Neuronal stem cell (in vitro differentiated cells): ENCODE data around the gene SLC6A18.

Experiments
- DNase-seq: peaks from one replicate; pipeline ENCODE4 v3.0.0-alpha.2; 2013; ENCODE audit warnings: low spot score
- H2AFZ ChIP-seq: one replicate; pipeline ENCODE4 v1.6.1; 2013; ENCODE audit warnings: mild to moderate bottlenecking, low read length, inconsistent platforms
- H2AK5ac ChIP-seq: 2 replicates; pipeline ENCODE4 v1.6.1; 2013; ENCODE audit warnings: low read depth, mild to moderate bottlenecking, inconsistent platforms, low read length, moderate library complexity, mixed read lengths
- H2BK120ac ChIP-seq: 2 replicates; pipeline ENCODE4 v1.6.1; 2013; ENCODE audit warnings: low read depth, mild to moderate bottlenecking, inconsistent platforms, low read length, moderate library complexity, mixed read lengths
- H2BK12ac ChIP-seq: one replicate; pipeline ENCODE4 v1.6.1; 2013; ENCODE audit warnings: low read length, inconsistent platforms
- H2BK15ac ChIP-seq: 2 replicates; pipeline ENCODE4 v1.6.1; 2013; ENCODE audit warnings: mild to moderate bottlenecking, low read length, inconsistent platforms, mixed read lengths
- H2BK5ac ChIP-seq: one replicate; pipeline ENCODE4 v1.6.1; 2013; ENCODE audit warnings: inconsistent platforms, mild to moderate bottlenecking, low read length, moderate library complexity
- H3K14ac ChIP-seq: one replicate; pipeline ENCODE4 v1.6.1; 2013; ENCODE audit warnings: low read length, inconsistent platforms
- H3K18ac ChIP-seq: 2 replicates; pipeline ENCODE4 v1.6.1; 2013; ENCODE audit warnings: low read length, inconsistent platforms
- H3K23ac ChIP-seq: 2 replicates; pipeline ENCODE4 v1.6.1; 2013; ENCODE audit warnings: low read depth, mild to moderate bottlenecking, mixed read lengths, low read length, inconsistent platforms; ENCODE audit not compliant: poor library complexity
- H3K27ac ChIP-seq: replicated peaks from 3 replicates; pipeline ENCODE4 v1.5.1; 2013; ENCODE audit warnings: low read length, inconsistent platforms
- H3K27me3 ChIP-seq, 3 experiments: 2 replicates each; pipeline ENCODE4 v1.6.1; 2013; ENCODE audit warnings: low read length in 3 of 3, mild to moderate bottlenecking in 2 of 3, inconsistent platforms in 1 of 3, low read depth in 1 of 3, mixed read lengths in 1 of 3, moderate library complexity in 1 of 3; ENCODE audit not compliant: control insufficient read depth in 3 of 3, insufficient read depth in 3 of 3
- H3K36me3 ChIP-seq, 2 donors: replicated peaks in 1 of 2; 2 replicates each; pipeline ENCODE4 v1.6.1; 2013; ENCODE audit warnings: low read length in 2 of 2; ENCODE audit not compliant: control insufficient read depth in 2 of 2, insufficient read depth in 2 of 2
- H3K4ac ChIP-seq: 2 replicates; pipeline ENCODE4 v1.6.1; 2013; ENCODE audit warnings: inconsistent platforms, mild to moderate bottlenecking, low read length, moderate library complexity
- H3K4me1 ChIP-seq, 2 donors: 1 replicate in 1 of 2; 2 replicates in 1 of 2; pipeline ENCODE4 v1.6.1; 2013; ENCODE audit warnings: low read length in 2 of 2, low read depth in 1 of 2; ENCODE audit not compliant: control insufficient read depth in 2 of 2, insufficient read depth in 1 of 2
- H3K4me2 ChIP-seq: one replicate; pipeline ENCODE4 v1.6.1; 2013; ENCODE audit warnings: mild to moderate bottlenecking, low read length, inconsistent platforms; ENCODE audit not compliant: insufficient read depth, poor library complexity, severe bottlenecking
- H3K4me3 ChIP-seq, 2 donors: 2 replicates each; pipeline ENCODE4 v1.5.1; 2013; ENCODE audit warnings: low read length in 2 of 2, mild to moderate bottlenecking in 2 of 2, inconsistent platforms in 1 of 2, moderate library complexity in 1 of 2
- H3K79me1 ChIP-seq: one replicate; pipeline ENCODE4 v1.6.1; 2013; ENCODE audit warnings: low read depth, mild to moderate bottlenecking, inconsistent platforms, low read length, moderate library complexity
- H3K9ac ChIP-seq: one replicate; pipeline ENCODE4 v1.6.1; 2013; ENCODE audit warnings: mild to moderate bottlenecking, low read depth, low read length, inconsistent platforms; ENCODE audit not compliant: poor library complexity
- H3K9me3 ChIP-seq, 2 donors: replicated peaks in 1 of 2; 2 replicates each; pipeline versions ENCODE3 to v1.6.1; 2013; ENCODE audit warnings: low read length in 2 of 2, mild to moderate bottlenecking in 2 of 2, inconsistent platforms in 1 of 2, low read depth in 1 of 2, mixed read lengths in 1 of 2, moderate library complexity in 1 of 2; ENCODE audit not compliant: control insufficient read depth in 2 of 2, insufficient read depth in 1 of 2
- H4K8ac ChIP-seq: one replicate; pipeline ENCODE4 v1.6.1; 2013; ENCODE audit warnings: low read depth, mild to moderate bottlenecking, inconsistent platforms, low read length, moderate library complexity
- H4K91ac ChIP-seq: one replicate; pipeline ENCODE4 v1.6.1; 2013; ENCODE audit warnings: low read length, low read depth, mild to moderate bottlenecking, inconsistent platforms; ENCODE audit not compliant: poor library complexity
- WGBS, 2 donors: extraction: QIAGEN DNeasy Blood & Tissue Kit; methylation state at CpG; one replicate each; pipeline ENCODE4 v1.1.7; 2013; ENCODE audit warnings: missing lambda C conversion rate in 2 of 2, mixed read lengths in 1 of 2; ENCODE audit not compliant: insufficient read length in 2 of 2, insufficient replicate concordance in 1 of 2; ENCODE audit errors: extremely low coverage in 2 of 2; 5-methylcytosine and 5-hydroxymethylcytosine counted together

Gene SLC6A18

DNA sequence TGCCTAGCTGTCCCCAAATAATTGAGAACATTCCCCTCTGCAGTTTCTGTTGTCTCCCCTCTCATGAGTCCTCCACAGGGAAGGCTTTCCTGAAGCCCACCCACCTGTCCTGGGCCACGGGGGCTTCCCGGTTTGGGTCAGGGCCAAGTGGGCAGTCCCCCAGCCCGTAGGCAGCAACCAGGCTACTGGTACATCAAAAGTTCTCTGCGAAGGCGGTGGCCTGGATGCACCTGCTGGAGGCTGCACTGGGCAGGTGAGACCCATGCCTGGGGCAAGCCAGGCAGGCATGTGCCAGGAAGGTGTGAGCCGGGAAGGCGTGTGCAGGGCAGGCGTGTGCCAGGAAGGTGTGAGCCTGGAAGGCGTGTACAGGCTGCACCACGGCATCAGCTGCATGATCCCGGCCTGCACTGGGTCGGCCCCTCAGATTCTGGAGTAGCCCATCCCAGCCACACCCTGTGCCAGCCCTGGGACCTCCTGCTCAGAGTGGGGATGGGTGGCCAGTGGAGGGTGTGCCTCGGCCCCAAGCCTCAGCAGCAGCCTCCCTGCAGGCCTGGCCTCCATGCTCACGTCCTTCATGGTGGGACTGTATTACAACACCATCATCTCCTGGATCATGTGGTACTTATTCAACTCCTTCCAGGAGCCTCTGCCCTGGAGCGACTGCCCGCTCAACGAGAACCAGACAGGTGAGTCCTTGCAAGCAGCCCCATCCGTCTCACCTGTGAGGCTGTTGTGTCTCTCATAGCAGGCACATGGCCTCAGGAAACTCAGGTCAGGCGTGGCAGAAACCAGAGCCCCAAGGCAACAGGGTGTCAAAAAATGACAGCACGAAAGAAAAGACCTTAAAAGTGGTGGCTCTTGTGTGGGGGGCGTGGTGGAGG is 15.0 kb upstream of the SLC6A18 start:
- Histone ChIP-seq H3K14ac (peak overlapping the region; percentile 91), H4K91ac (no peak overlapping the region), H2AK5ac (peak overlapping the region; percentile 24), H3K18ac (peak overlapping the region; percentile 83), H2BK12ac (no peak overlapping the region), H3K9me3 (peaks cover 0 to 4% of the 10 kb centered on the region in 2 donors), H3K4me3 (peak overlapping the region in 1 of 2 donors; percentile 51), H3K4me2 (no peak overlapping the region), H2BK15ac (no peak overlapping the region), H4K8ac (no peak overlapping the region), H3K9ac (no peak overlapping the region), H3K36me3 (no peaks in the 10 kb centered on the region), H3K4ac (no peak overlapping the region), H3K79me1 (no peaks in the 10 kb centered on the region), H3K23ac (no peak overlapping the region), H2BK120ac (no peak overlapping the region), H3K4me1 (no peaks in the 10 kb centered on the region), H2BK5ac (no peak overlapping the region), H3K27me3 (peaks cover 0 to 46% (median 2%) of the 10 kb centered on the region in 3 experiments), H3K27ac (no peak overlapping the region), H2AFZ (no peak overlapping the region)
- no CpG with 5 or more reads among the region's 21 CpGs for WGBS, 2 donors
- no peak for DNase-seq

DNA sequence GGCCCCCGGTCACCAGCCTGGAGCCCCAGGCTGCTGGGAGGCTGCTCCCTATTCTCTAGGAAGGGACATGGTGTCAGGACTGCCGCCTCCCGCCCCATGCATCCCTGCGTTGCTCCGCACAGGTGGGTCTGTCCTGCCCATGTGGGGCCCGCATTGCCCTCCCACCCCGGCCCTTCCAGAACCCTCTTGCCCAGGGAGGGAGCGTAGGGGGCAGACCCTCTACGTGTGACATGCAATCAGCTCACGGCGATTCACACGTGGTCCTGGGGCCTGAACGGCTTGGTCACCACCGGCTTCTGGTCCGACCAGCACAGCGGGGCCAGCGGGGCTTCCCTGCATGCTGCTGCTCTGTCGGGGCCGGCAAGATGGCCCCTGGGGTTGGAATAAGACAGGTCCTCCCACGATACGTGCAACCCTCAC is 14.3 kb upstream of the SLC6A18 start:
- no CpG with 5 or more reads among the region's 21 CpGs for WGBS, 2 donors
- H3K9ac ChIP-seq, result no peak overlapping the region

DNA sequence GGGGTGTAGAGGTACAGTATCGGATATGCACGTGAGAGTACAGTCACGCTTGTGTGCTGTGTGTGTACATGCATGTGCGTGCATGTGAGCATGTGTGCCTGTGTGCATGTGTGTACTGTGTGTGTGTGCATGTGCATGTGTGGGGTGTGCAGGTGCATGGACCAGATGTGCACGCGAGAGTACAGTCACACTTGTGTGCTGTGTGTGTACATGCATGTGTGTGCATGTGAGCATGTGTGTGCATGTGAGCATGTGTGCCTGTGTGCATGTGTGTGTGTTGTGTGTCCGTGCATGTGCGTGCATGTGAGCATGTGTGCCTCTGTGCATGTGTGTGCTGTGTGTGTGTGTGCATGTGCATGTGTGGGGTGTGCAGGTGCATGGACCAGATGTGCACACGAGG is 13.5 kb upstream of the SLC6A18 start:
- peak overlapping the region; percentile 83 for H4K8ac ChIP-seq
- no peak overlapping the region for H3K4ac ChIP-seq
- peak overlapping the region; percentile 94 for H2BK12ac ChIP-seq
- no peak overlapping the region for H2BK120ac ChIP-seq
- H3K4me2 ChIP-seq, result no peak overlapping the region
- H4K91ac ChIP-seq, result no peak overlapping the region
- no CpG with 5 or more reads among the region's 9 CpGs for WGBS, 2 donors
- H2BK15ac ChIP-seq, result no peak overlapping the region
- DNase-seq, result no peak
- peak overlapping the region; percentile 50 for H3K23ac ChIP-seq
- peak overlapping the region; percentile 69 for H2BK5ac ChIP-seq
- H3K27me3 ChIP-seq, result peaks cover 0 to 32% (median 2%) of the 10 kb centered on the region in 3 experiments
- H3K36me3 ChIP-seq, result no peaks in the 10 kb centered on the region
- no peaks in the 10 kb centered on the region for H3K79me1 ChIP-seq
- H3K4me1 ChIP-seq, result no peaks in the 10 kb centered on the region
- no peak overlapping the region for H3K27ac ChIP-seq
- peak overlapping the region; percentile 64 for H3K9ac ChIP-seq
- no peak overlapping the region for H2AFZ ChIP-seq
- H3K18ac ChIP-seq, result peak overlapping the region; percentile 87
- peak overlapping the region in 1 of 2 donors; percentile 65 for H3K4me3 ChIP-seq
- no peak overlapping the region for H2AK5ac ChIP-seq
- H3K14ac ChIP-seq, result peak overlapping the region; percentile 98
- peaks cover 0 to 7% of the 10 kb centered on the region in 2 donors for H3K9me3 ChIP-seq

More for the DNA sequence above, 14.3 kb upstream of the SLC6A18 start:
- Histone ChIP-seq H3K23ac (peak overlapping the region; percentile 43), H2BK15ac (no peak overlapping the region), H3K27ac (no peak overlapping the region), H2AK5ac (peak overlapping the region; percentile 37), H3K4me3 (no peak overlapping the region), H3K14ac (peak overlapping the region; percentile 71), H3K79me1 (no peaks in the 10 kb centered on the region), H2BK120ac (no peak overlapping the region), H3K4me1 (no peaks in the 10 kb centered on the region), H3K9me3 (peaks cover 0 to 7% of the 10 kb centered on the region in 2 donors), H4K8ac (no peak overlapping the region), H3K27me3 (peaks cover 0 to 39% (median 2%) of the 10 kb centered on the region in 3 experiments), H3K4ac (no peak overlapping the region), H2BK12ac (peak overlapping the region; percentile 22), H3K18ac (peak overlapping the region; percentile 57), H2BK5ac (no peak overlapping the region), H3K4me2 (no peak overlapping the region), H3K36me3 (no peaks in the 10 kb centered on the region), H2AFZ (no peak overlapping the region), H4K91ac (no peak overlapping the region)
- no peak for DNase-seq

DNA sequence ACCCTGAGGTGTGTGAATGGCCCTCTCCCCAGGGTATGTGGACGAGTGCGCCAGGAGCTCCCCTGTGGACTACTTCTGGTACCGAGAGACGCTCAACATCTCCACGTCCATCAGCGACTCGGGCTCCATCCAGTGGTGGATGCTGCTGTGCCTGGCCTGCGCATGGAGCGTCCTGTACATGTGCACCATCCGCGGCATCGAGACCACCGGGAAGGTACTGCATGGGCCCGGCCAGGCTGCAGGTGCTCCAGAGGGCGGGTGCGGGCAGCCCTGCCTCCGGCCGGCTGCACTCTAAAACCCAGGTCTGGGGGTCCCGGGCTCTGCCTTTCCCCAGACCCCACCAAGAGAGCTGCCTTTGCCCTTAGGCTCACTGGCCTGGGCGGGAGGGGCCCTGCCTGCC is 12.9 kb upstream of the SLC6A18 start:
- Histone ChIP-seq H3K9me3 (peaks cover 0 to 7% of the 10 kb centered on the region in 2 donors), H4K91ac (no peak overlapping the region), H2BK5ac (peak overlapping the region; percentile 69), H3K9ac (no peak overlapping the region), H2BK15ac (no peak overlapping the region), H2AFZ (no peak overlapping the region), H3K4me2 (no peak overlapping the region), H3K79me1 (no peaks in the 10 kb centered on the region), H3K27ac (no peak overlapping the region), H3K4ac (no peak overlapping the region), H4K8ac (no peak overlapping the region), H3K18ac (peak overlapping the region; percentile 52), H3K23ac (peak overlapping the region; percentile 50), H3K27me3 (peaks cover 0 to 26% (median 2%) of the 10 kb centered on the region in 3 experiments), H3K14ac (peak overlapping the region; percentile 98), H3K4me1 (no peaks in the 10 kb centered on the region), H3K4me3 (peak overlapping the region in 1 of 2 donors; percentile 65), H2AK5ac (no peak overlapping the region), H3K36me3 (no peaks in the 10 kb centered on the region), H2BK120ac (no peak overlapping the region), H2BK12ac (no peak overlapping the region)
- WGBS, 2 donors, result no CpG with 5 or more reads among the region's 20 CpGs
- DNase-seq, result no peak
